A549 (cell line): ENCODE measurements around the gene SLIT3. TPM values are rescaled to one million over a fixed set of nuclear protein-coding genes. Genes with fewer than 3 reads are reported as not detected.

Source experiments
- ATAC-seq, 2 experiments: fragments of 200-7000 bp in 1 of 2; fragments of >200 bp in 1 of 2; cut with Nextera tagmentation in 1 of 2; cut with Tn5 transposase in 1 of 2; 3 replicates each; pipeline versions ENCODE4 v1.8.0 to v1.9.1; 2018 to 2020; ENCODE audit warnings: mild to moderate bottlenecking in 1 of 2, moderate library complexity in 1 of 2
- CTCF ChIA-PET: fragments of 300-600 bp; sonication (Branson Sonifier 250); formaldehyde crosslinking; extraction: SDS; loops from one replicate; lab custom pipeline; 2021; ENCODE audit warnings: antibody characterized with exemption, inconsistent platforms; lab: Yijun Ruan, JAX
- POLR2A ChIA-PET: fragments of 350-600 bp; formaldehyde crosslinking; extraction: SDS; loops from one replicate; lab custom pipeline; 2021; ENCODE audit warnings: antibody characterized with exemption, inconsistent platforms; lab: Yijun Ruan, JAX
- DNase-seq, 2 experiments: peaks; one replicate each; pipeline versions ENCODE4 v3.0.0 to v3.0.0-alpha.2; 2011 to 2016; ENCODE audit warnings: low read depth in 1 of 2, low spot score in 1 of 2
- FAIRE-seq: peaks from 2 replicates; lab custom pipeline; 2011; peaks lifted over from hg19 to GRCh38; lab: Jason Lieb, UNC
- H3K27ac ChIP-seq, 2 experiments: fragments of >200 bp; sonication (Bioruptor Twin); formaldehyde crosslinking; 3 replicates each; pipeline ENCODE4 v1.5.1; 2016 to 2017
- H3K4me1 ChIP-seq: fragments of >200 bp; sonication (Bioruptor Twin); formaldehyde crosslinking; 3 replicates; pipeline ENCODE4 v1.6.1; 2016
- H3K4me2 ChIP-seq: fragments of >200 bp; sonication (Bioruptor Twin); formaldehyde crosslinking; 3 replicates; pipeline ENCODE4 v1.6.1; 2016
- H3K4me3 ChIP-seq: fragments of >200 bp; sonication (Bioruptor Twin); formaldehyde crosslinking; 3 replicates; pipeline ENCODE4 v1.5.1; 2016
- H3K9me3 ChIP-seq: fragments of >200 bp; sonication (Bioruptor Twin); formaldehyde crosslinking; 3 replicates; pipeline ENCODE4 v1.6.1; 2016
- BCL3 ChIP-seq: fragments of >200 bp; sonication (Bioruptor Twin); formaldehyde crosslinking; IDR thresholded peaks from 3 replicates; pipeline ENCODE4 v1.6.1; 2016
- CBX2 ChIP-seq: fragments of 200-600 bp; sonication (generic); IDR thresholded peaks from 2 replicates; pipeline ENCODE4 v1.6.1; 2016; ENCODE audit warnings: low read depth, mild to moderate bottlenecking, borderline replicate concordance
- CHD2 ChIP-seq: fragments of 150-350 bp; IDR thresholded peaks from 2 replicates; pipeline ENCODE4 v1.6.1; 2014; ENCODE audit warnings: low read length; ENCODE audit not compliant: partially characterized antibody
- CHD4 ChIP-seq: fragments of 200-600 bp; sonication (generic); IDR thresholded peaks from 2 replicates; pipeline ENCODE4 v1.6.1; 2016; ENCODE audit warnings: antibody characterized with exemption, mild to moderate bottlenecking, borderline replicate concordance
- EHF ChIP-seq: fragments of 250-450 bp; sonication (Bioruptor Pico); IDR thresholded peaks from 2 replicates; pipeline ENCODE4 v1.5.0; 2020; ENCODE audit warnings: mild to moderate bottlenecking
- ESRRA ChIP-seq: fragments of 150-350 bp; IDR thresholded peaks from 2 replicates; pipeline ENCODE4 v1.6.1; 2014; ENCODE audit warnings: mild to moderate bottlenecking, low read length, borderline replicate concordance
- FOSB ChIP-seq: fragments of 250-450 bp; sonication (Bioruptor Pico); IDR thresholded peaks from 2 replicates; pipeline ENCODE4 v1.5.0; 2020; ENCODE audit warnings: mild to moderate bottlenecking, moderate library complexity
- FOSL2 ChIP-seq, 2 experiments: fragments of 450-650 bp in 1 of 2; fragments of >200 bp in 1 of 2; sonication (Bioruptor Twin) in 1 of 2; formaldehyde crosslinking; IDR thresholded peaks; 2 replicates each; pipeline versions ENCODE4 v1.5.0 to v1.6.1; 2016 to 2020; ENCODE audit warnings: mild to moderate bottlenecking in 1 of 2, moderate library complexity in 1 of 2
- FOXS1 ChIP-seq: fragments of 250-450 bp; sonication (Bioruptor Pico); IDR thresholded peaks from 2 replicates; pipeline ENCODE4 v1.5.0; 2020; ENCODE audit warnings: mild to moderate bottlenecking, moderate library complexity
- GATA3 ChIP-seq: IDR thresholded peaks from 2 replicates; pipeline ENCODE4 v1.6.1; 2012; ENCODE audit warnings: borderline replicate concordance
- HDAC2 ChIP-seq: fragments of 200-600 bp; sonication (generic); IDR thresholded peaks from 2 replicates; pipeline ENCODE4 v1.6.1; 2016
- HES2 ChIP-seq: fragments of >200 bp; sonication (Bioruptor Twin); formaldehyde crosslinking; IDR thresholded peaks from 2 replicates; pipeline ENCODE4 v1.6.1; 2016
- HEYL ChIP-seq: fragments of 250-450 bp; sonication (Bioruptor Pico); IDR thresholded peaks from 2 replicates; pipeline ENCODE4 v1.8.0; 2021; ENCODE audit warnings: mild to moderate bottlenecking, moderate library complexity
- HMGXB4 ChIP-seq: fragments of 250-450 bp; sonication (Bioruptor Pico); IDR thresholded peaks from 2 replicates; pipeline ENCODE4 v1.5.0; 2021; ENCODE audit warnings: mild to moderate bottlenecking, moderate library complexity, borderline replicate concordance
- HOXA7 ChIP-seq: fragments of 250-450 bp; sonication (Bioruptor Pico); IDR thresholded peaks from 2 replicates; pipeline ENCODE4 v1.5.0; 2020; ENCODE audit warnings: mild to moderate bottlenecking, moderate library complexity
- HOXB5 ChIP-seq: fragments of 250-450 bp; sonication (Bioruptor Pico); IDR thresholded peaks from 2 replicates; pipeline ENCODE4 v1.5.0; 2020; ENCODE audit warnings: mild to moderate bottlenecking, moderate library complexity
- JUN ChIP-seq, 2 experiments: fragments of >200 bp; sonication (Bioruptor Twin); formaldehyde crosslinking; IDR thresholded peaks; 2 replicates in 1 of 2; 3 replicates in 1 of 2; pipeline ENCODE4 v1.6.1; 2016 to 2017
- KDM5A ChIP-seq: fragments of 200-600 bp; sonication (generic); IDR thresholded peaks from 2 replicates; pipeline ENCODE4 v1.6.1; 2016; ENCODE audit warnings: antibody characterized with exemption, mild to moderate bottlenecking
- MAX ChIP-seq: IDR thresholded peaks from 2 replicates; pipeline ENCODE4 v1.6.1; 2012
- NR3C1 ChIP-seq: fragments of >200 bp; sonication (Bioruptor Twin); formaldehyde crosslinking; IDR thresholded peaks from 3 replicates; pipeline ENCODE4 v1.6.1; 2017
- POLR2AphosphoS2 ChIP-seq: conservative IDR thresholded peaks from 2 replicates; pipeline ENCODE4 v1.6.1; 2012; ENCODE audit warnings: low read length, improper control_type of control experiment, inconsistent platforms
- RAD21 ChIP-seq, 2 experiments: fragments of >200 bp in 1 of 2; sonication (Bioruptor Twin) in 1 of 2; formaldehyde crosslinking in 1 of 2; IDR thresholded peaks in 1 of 2; conservative IDR thresholded peaks in 1 of 2; 2 replicates in 1 of 2; 3 replicates in 1 of 2; pipeline ENCODE4 v1.6.1; 2012 to 2018; ENCODE audit warnings: inconsistent platforms in 1 of 2
- RARB ChIP-seq: fragments of 250-450 bp; sonication (Bioruptor Pico); IDR thresholded peaks from 2 replicates; pipeline ENCODE4 v1.8.0; 2021; ENCODE audit warnings: mild to moderate bottlenecking, moderate library complexity
- RCOR1 ChIP-seq: fragments of 150-350 bp; IDR thresholded peaks from 2 replicates; pipeline ENCODE4 v1.6.1; 2014; ENCODE audit warnings: antibody characterized with exemption, low read length, low read depth
- TP53 ChIP-seq: fragments of 250-450 bp; sonication (Bioruptor Pico); IDR thresholded peaks from 2 replicates; pipeline ENCODE4 v1.5.0; 2021; ENCODE audit warnings: mild to moderate bottlenecking, moderate library complexity
- ZC3H11A ChIP-seq: fragments of 450-650 bp; IDR thresholded peaks from 2 replicates; pipeline ENCODE4 v1.6.1; 2014; ENCODE audit warnings: antibody characterized with exemption, mild to moderate bottlenecking
- ZFP36 ChIP-seq: fragments of 450-650 bp; IDR thresholded peaks from 2 replicates; pipeline ENCODE4 v1.6.1; 2014; ENCODE audit warnings: borderline replicate concordance; ENCODE audit not compliant: partially characterized antibody
- WGBS: methylation state at CpG from one replicate; pipeline ENCODE4 v1.1.6; 2017; ENCODE audit errors: missing lambda C conversion rate; 5-methylcytosine and 5-hydroxymethylcytosine counted together
- polyA plus RNA-seq, 4 experiments: library from polyadenylated mRNA; depleted of rRNA in 3 of 4; stranded (reverse); fragments of >200 nt; fragmentation: RNase III in 1 of 4; extraction: RNeasy Plus Mini Kit Qiagen cat#74134 plus additional on column Dnase treatment in 1 of 4; gene quantifications; 2 replicates in 3 of 4; 3 replicates in 1 of 4; pipeline ENCODE4 v1.2.3, GENCODE V29; 2011 to 2017

Gene SLIT3
- polyA plus RNA-seq, 2 of the 4 experiments (the other 2 are of a cell fraction), result 12.7 to 22.9 TPM

GRCh38 chr5:169341556-169341955 is 40.6 kb upstream of the SLIT3 start (continued):
- TF ChIP-seq BCL3 (no peak), EHF (CRISPR knock-in tag) (no peak), FOSL2 (IDR thresholded peaks at IDR 0.05) (no peak), FOSL2 (CRISPR knock-in tag; IDR thresholded peaks at IDR 0.05) (no peak), TP53 (CRISPR knock-in tag) (no peak)

- CTCF ChIA-PET, result interaction anchor here (0.9 to 1.6 kb wide), 3 partner anchors 10 to 38 kb away, joined by 3 to 8 read pairs (median 4); no protein-coding TSS in a partner anchor
- no peak for FAIRE-seq
- H3K27ac ChIP-seq, result no peak overlapping the region
- WGBS, result 86% methylated on average over 2 of the region's 2 CpGs
- ATAC-seq, result no peak
- H3K9me3 ChIP-seq, result no peaks in the 10 kb centered on the region
- H3K4me3 ChIP-seq, result no peak overlapping the region
- no peak for TF ChIP-seq FOXS1 (CRISPR knock-in tag)
- TF ChIP-seq HOXA7, result no peak
- no peak for TF ChIP-seq CHD4
- no peak for TF ChIP-seq RARB (CRISPR knock-in tag)
- no peak for TF ChIP-seq KDM5A
- no peak for TF ChIP-seq ZC3H11A
- no peak for TF ChIP-seq CBX2
- no peak for DNase-seq
- POLR2A ChIA-PET, result no interaction called here
- no peaks in the 10 kb centered on the region for H3K4me1 ChIP-seq
- H3K4me2 ChIP-seq, result no peak overlapping the region
Observed at GRCh38 chr5:169339869-169340268, 38.9 kb upstream of the SLIT3 start.

- no peaks in the 10 kb centered on the region for H3K4me1 ChIP-seq
- no peak for ATAC-seq
- no peak overlapping the region for H3K27ac ChIP-seq
- WGBS, result 79% methylated on average over 2 of the region's 2 CpGs
- H3K4me3 ChIP-seq, result no peak overlapping the region
- H3K9me3 ChIP-seq, result no peaks in the 10 kb centered on the region
- ChIA-PET CTCF (interaction anchor here (1.1 kb wide), 1 partner anchor 15 kb away, joined by 3 read pairs; no protein-coding TSS in a partner anchor), POLR2A (no interaction called here)
- DNase-seq, result no peak
- TF ChIP-seq HOXB5 (CRISPR knock-in tag) (no peak), FOSB (CRISPR knock-in tag) (no peak), MAX (no peak), HDAC2 (no peak), BCL3 (no peak), ESRRA (no peak), ZC3H11A (no peak), RAD21 (conservative IDR thresholded peaks at IDR 0.05 in 1 of 2, IDR thresholded peaks at IDR 0.05 in 1 of 2) (no peak), JUN (IDR thresholded peaks at IDR 0.05) (no peak), HEYL (no peak), FOXS1 (CRISPR knock-in tag) (no peak), NR3C1 (no peak), ZFP36 (no peak), HOXA7 (no peak), CHD2 (no peak), POLR2AphosphoS2 (no peak), RCOR1 (no peak), GATA3 (no peak), HES2 (no peak), HMGXB4 (CRISPR knock-in tag) (no peak)
- H3K4me2 ChIP-seq, result no peak overlapping the region
- FAIRE-seq, result no peak
Observed at GRCh38 chr5:169336242-169336641, 35.3 kb upstream of the SLIT3 start.
